ENCODE measurements around the gene CCDC187. TPM values are rescaled to one million over a fixed set of nuclear protein-coding genes. Genes with fewer than 3 reads are reported as not detected.

Gene CCDC187
- total and polyA plus RNA-seq, 2 of the 4 experiments (the other 2 are of a cell fraction): not detected

GRCh38 chr9:136230773-136231172 is 73.1 kb downstream of the CCDC187 start:
- Histone ChIP-seq H4K20me1 (ENCODE audit: insufficient read depth, low read length) (peaks cover 34% of the 10 kb centered on the region), H2AFZ (replicated peaks; ENCODE audit: low read length, poor library complexity) (no peak overlapping the region), H3K18ac (ENCODE audit: low read depth, low read length) (no peak overlapping the region), H3K4me2 (ENCODE audit: low read depth, low read length) (no peak overlapping the region), H2BK5ac (ENCODE audit: low read depth, low read length, poor library complexity, severe bottlenecking) (no peak overlapping the region), H4K5ac (ENCODE audit: low read depth, low read length) (no peak overlapping the region), H4K8ac (ENCODE audit: low read depth in 2 of 2, low read length in 2 of 2) (no peak overlapping the region), H3K27ac (ENCODE audit: insufficient read depth, low read length) (no peak overlapping the region), H2BK15ac (ENCODE audit: low read depth, low read length) (no peak overlapping the region), H3K23ac (ENCODE audit: low read depth, low read length) (no peak overlapping the region), H3K79me1 (ENCODE audit: low read depth in 1 of 2, low read length in 2 of 2) (peaks cover 7 to 40% of the 10 kb centered on the region in 2 experiments), H3K27me3 (ENCODE audit: control insufficient read depth, insufficient read depth, low read length) (no peaks in the 10 kb centered on the region), H2BK20ac (ENCODE audit: low read depth, low read length) (no peak overlapping the region), H2AK5ac (ENCODE audit: low read depth, low read length) (no peak overlapping the region), H3K9me1 (ENCODE audit: insufficient read depth, low read length) (peaks cover 6% of the 10 kb centered on the region; the same call in 1 of the 2 replicates), H3K9me3 (ENCODE audit: control insufficient read depth, insufficient read depth, low read length) (no peaks in the 10 kb centered on the region), H3K56ac (ENCODE audit: extremely low read depth, insufficient read depth, low read length) (no peak overlapping the region), H2BK120ac (ENCODE audit: low read depth, low read length) (no peak overlapping the region), H2AK9ac (replicated peaks; ENCODE audit: low read depth, low read length, poor library complexity) (no peak overlapping the region), H3K14ac (replicated peaks; ENCODE audit: low read depth, low read length) (no peak overlapping the region), H3K4ac (ENCODE audit: low read depth, low read length) (no peak overlapping the region), H4K91ac (ENCODE audit: insufficient read depth, low read depth, low read length) (no peak overlapping the region), H3K36me3 (ENCODE audit: control insufficient read depth, insufficient read depth, low read length) (peaks cover 7% of the 10 kb centered on the region), H3K9ac (ENCODE audit: low read depth, low read length) (no peak overlapping the region), H3K4me3 (ENCODE audit: insufficient read depth, low read depth, low read length) (no peak overlapping the region), H3K4me1 (ENCODE audit: control insufficient read depth, insufficient read depth, low read length) (peaks cover 6% of the 10 kb centered on the region; the same call in 1 of the 2 replicates)
- ChIA-PET POLR2A (ENCODE audit: unreplicated experiment) (no interaction called here), CTCF (no interaction called here)
- intact Hi-C loops (cut with micrococcal nuclease) (no loop called here), in situ Hi-C loops (cut with MboI; ENCODE audit: low sequenced_read_pairs) (no loop called here), dilution Hi-C loops (cut with HindIII; ENCODE audit: low sequenced_read_pairs, unreplicated experiment) (no loop called here)
- DNase-seq (no peak), ATAC-seq (ENCODE audit: low read depth) (no peak)
- BruUV-seq (replicated peaks): no TSS peak
- WGBS, 2 experiments (ENCODE audit: extremely low coverage in 2 of 2, insufficient read length in 1 of 2): 100% methylated on average over 5 of the region's 9 CpGs; no CpG with 5 or more reads in 1 of the 2 experiments
- TF ChIP-seq SMC3 (IDR thresholded peaks at IDR 0.05; ENCODE audit: low read depth, low read length) (no peak), MAZ (IDR thresholded peaks at IDR 0.05; ENCODE audit: borderline replicate concordance, low read depth, low read length) (no peak), CTCF (conservative IDR thresholded peaks at IDR 0.05; ENCODE audit: low read depth, low read length) (no peak), USF2 (IDR thresholded peaks at IDR 0.05; ENCODE audit: low read depth, low read length) (no peak), MAFK (IDR thresholded peaks at IDR 0.05; ENCODE audit: low read depth, low read length) (no peak), RCOR1 (IDR thresholded peaks at IDR 0.05; ENCODE audit: insufficient replicate concordance, low read length) (no peak), RFX5 (IDR thresholded peaks at IDR 0.05; ENCODE audit: low read depth, low read length) (no peak), POLR2A (IDR thresholded peaks at IDR 0.05; ENCODE audit: low read depth, low read length) (no peak), BHLHE40 (IDR thresholded peaks at IDR 0.05; ENCODE audit: low read depth, low read length) (no peak), CHD1 (IDR thresholded peaks at IDR 0.05; ENCODE audit: low read depth, low read length) (no peak), NFE2L2 (IDR thresholded peaks at IDR 0.05; ENCODE audit: low read depth, low read length) (no peak), FOS (IDR thresholded peaks at IDR 0.05; ENCODE audit: low read depth, low read length) (no peak), ELK1 (IDR thresholded peaks at IDR 0.05; ENCODE audit: borderline replicate concordance, low read depth, low read length) (no peak), RAD21 (IDR thresholded peaks at IDR 0.05; ENCODE audit: low read length) (no peak), CEBPB (IDR thresholded peaks at IDR 0.05; ENCODE audit: low read depth, low read length) (no peak), MXI1 (IDR thresholded peaks at IDR 0.05; ENCODE audit: borderline replicate concordance, low read depth, low read length) (no peak)
